ENCODE data around the gene KRT33B.

KRT33B gene

DNA sequence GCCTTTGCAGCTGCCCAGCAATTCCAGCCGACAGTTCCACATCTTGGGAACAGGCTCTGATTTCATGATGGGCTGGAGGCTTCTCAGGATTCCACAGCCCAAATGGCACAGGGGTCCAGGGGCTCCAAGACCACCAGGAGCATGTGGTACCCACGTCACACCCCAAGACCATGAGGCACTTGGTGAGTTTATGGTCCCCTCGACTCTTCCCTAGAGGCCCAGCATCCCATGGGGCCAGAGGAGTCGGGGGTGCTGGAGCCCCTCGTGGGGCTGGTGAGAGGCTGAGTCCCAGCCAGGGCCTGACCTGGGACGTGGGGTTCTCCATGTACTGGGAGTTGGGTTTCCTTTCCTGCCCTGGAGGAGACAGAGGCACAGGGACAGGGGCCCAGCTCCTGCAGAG lies 44.0 kb downstream of the KRT33B start:
- no peak for DNase-seq (ENCODE audit: low read depth in 2 of 2)

DNA sequence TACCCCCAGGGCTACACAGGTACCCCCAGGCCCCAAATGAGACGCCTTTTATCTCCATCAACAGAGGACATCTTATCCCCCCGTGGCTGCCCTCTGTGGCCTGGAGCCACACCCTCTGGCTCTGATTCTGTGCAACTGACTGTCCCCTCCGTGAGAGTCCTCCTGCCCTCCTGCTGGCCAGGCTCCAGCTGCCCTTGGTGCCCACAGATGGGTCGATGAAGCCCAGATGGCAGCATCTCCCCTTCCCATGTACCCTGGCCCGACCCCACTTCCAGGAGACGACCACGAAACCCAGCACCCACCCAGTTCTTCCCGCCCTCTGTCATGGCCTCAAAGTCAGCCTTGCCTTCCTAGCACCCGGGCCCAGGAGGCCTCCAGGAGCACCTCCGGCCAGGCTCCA lies 44.5 kb downstream of the KRT33B start:
- no peak for DNase-seq (ENCODE audit: low read depth in 2 of 2)

DNA sequence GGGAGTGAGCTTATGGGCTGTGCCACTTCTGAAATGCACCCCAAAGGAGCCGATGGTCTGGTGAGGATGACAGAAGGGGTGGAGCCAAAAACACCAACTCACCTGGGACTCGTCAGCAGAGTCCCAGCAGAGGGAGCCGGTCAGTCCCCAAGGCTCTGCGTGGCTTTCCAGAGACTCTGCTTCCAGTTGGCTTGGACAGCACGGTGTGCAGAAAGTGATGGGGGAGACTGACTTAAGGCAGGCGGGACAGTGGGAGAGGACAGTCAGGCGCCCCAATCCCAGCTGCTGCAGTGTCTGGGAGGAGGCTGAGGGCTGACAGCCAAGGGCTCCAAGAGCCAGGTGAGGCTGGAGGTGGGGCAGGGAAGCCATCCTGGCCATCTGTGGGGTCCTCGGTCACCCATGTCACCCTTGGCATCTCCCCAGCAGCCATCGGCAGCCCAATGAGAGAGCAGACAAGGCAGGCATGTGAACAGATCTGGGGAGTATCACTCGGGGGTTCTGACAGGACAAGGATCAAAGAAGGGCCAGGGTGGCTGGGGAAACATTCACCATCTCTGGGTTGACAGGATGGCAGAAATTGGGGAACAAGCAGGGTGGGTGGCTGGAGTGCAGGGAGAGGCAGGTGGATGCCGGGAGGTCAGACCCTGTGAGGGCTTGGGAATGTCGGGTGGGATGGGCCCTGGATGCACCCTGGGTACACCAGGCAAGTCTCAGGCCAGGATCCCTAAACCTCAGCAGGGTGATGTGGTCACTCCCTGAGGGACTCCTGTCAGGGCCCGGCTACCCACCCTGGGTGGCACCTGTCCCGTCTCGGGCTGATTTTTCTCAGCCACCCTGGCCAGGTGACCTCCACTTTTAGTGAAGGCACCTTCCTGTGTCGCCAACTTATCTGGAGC lies 45.2 kb downstream of the KRT33B start:
- no peak for DNase-seq (ENCODE audit: low read depth in 2 of 2)

DNA sequence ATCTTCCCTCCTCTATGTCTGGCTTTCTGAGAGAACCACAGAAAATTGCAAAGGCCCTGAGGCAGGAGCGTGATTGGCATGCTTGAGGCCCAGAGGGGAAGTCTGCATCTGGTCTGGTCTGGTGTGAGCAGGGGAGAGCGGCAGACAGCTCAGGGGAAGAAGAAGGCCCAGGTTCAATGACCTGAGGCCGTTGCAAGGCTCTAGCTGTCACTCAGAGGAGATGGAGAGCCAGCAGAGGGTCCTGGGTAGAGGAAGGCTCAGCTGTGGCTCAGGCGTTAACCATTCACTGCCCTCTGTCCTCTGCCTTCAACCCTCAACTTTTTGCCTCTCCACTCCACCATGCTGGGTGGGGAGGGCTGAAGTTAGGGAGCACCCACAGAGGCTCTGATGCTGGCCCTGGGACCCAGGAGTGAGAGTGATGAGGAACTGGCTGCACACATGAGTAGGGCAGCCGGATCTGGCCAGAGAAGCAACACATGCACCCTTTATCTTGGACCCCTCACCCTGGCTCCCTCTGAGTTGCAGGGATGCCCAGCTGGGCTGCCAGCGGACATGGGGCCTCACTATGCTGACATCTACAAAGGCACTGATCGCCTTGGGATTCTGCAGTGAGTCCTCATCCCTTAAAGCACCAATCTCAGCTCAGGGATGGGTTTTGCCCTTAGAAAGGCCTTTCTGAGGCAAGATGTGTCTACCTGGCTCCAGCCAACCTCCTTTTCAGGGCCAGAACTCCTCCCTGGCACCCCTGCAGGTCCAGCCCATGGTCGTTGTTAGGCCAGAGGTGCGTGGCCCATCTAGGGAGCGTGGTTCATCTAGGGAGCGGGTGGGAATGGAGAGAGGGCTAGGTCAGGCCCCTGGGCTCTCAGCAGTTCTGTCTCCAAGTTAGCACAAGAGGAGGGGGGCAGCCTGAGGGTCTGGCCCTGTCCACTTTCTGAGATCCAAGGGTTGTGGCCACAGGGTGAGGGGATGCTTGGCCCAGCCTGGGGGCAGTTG lies 46.4 kb downstream of the KRT33B start:
- DNase-seq (ENCODE audit: low read depth in 2 of 2): no peak

DNA sequence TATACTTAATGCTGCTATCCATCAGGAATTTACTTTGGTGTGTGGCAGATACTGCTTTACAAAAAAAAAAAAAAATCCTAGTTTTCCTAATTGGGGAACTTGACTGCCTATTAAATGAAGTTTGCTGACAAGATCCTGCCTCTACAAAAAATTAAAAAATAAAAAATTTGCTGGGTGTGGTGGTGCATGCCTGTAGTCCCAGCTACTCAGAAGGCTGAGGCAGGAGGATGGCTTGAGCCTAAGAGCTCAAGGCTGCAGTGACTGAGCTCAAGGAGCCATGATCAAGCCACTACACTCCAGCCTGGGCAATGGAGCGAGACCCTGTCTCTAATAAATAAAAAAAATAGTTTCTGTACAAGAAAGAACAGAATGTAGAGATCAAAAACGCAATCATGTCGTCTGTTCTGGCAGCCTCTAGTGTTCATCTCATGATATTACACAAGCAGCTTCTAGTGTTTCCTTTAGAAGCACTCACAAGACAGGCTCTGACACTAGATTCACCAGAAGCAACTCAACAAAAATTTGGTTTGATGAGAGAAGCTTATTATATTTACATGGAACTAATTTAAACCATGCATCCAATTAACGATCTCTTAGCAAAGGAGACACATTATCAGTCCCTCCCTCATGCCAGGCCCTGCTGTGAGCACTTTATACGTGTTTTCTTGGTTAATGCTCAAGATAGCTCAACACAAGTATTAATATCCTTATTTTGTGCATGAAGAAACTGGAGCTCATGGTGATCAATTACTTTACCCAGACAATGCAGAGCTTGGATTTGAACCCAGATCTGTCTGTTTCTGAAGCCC lies 47.3 kb downstream of the KRT33B start:
- no peak for DNase-seq (ENCODE audit: low read depth in 2 of 2)

DNA sequence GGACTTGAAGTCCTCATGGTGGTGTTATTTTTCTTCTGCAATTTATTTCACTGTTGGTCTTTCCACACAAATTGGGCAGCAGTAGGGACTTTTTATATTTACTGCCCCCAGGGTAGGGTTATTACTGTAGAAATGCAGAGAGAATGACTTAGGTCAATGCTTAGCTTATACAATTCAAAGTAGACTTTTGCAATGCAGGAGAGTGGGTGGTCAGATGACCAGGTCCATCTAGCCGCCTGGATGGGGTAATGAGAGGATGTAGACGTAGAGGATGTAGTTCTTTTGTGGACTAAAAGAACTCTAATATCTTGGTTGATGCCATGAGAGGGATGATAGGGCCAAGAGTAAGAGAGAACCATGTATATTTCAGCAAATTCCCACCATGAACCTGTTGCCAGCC lies 51.4 kb downstream of the KRT33B start:
- DNase-seq (ENCODE audit: low read depth in 2 of 2): no peak

DNA sequence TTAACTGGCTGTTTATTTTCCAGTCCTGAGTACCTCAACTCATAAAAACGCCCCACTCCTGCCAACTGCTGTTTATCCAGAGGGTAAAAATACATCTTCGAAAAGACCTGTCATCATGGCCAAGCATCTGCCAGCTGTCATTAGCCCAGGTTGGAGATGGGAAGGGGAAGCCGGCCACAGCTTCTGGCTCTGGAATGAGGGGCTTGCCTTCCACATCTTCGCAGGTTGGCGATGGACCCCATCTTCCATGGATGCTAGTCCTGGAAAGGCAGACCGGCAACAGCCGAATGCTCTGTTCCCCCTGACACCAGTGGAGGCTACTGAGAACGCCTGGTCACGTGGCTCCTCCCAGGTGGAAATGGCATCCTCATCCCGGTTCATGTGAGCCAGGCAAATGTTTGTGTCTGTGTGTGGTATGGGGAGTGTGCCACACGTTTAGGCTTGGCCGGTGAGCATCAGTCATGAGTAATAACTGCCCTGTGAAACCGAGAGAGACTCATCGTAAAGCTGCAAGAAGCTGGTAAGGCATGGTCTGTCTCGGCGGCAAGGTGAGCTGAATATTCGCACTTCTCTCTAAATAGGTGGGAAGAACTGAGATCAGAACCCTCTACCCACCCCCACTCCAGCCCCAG lies 53.7 kb downstream of the KRT33B start:
- no peak for DNase-seq (ENCODE audit: low read depth in 2 of 2)

DNA sequence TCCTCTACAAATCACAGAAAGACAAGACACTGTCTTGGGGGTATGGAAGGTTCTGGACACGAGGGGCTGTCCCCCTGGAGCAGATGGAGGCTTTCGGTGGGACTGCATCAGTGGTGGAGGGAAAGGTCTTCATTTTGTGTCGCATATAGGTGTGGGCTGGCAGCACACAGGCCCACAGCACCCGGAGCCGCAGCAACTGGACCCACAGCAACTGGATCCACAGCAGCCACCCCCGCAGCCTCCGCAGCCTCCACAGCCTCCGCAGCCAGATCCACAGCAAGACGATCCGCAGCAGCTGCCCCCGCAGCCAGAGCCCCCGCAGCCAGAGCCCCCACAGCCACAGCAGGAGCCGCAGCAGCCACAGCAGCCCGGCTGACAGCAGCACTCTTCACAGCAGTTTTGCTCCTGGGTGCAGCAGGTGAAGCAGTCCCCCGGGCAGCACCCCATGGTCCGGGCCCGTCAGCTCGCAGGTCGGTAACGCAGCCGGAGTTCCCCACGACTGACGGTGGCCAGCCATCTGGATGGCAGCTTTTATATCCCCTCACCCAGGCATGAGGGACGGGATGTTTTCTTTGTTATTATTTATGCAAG lies 54.3 kb downstream of the KRT33B start, which contains the start of gene KRTAP17-1:
Gene KRTAP17-1, minus strand, starts transcription at position 507 of the 591 bp plus-strand sequence. Its CDS starts 60 bp downstream, at position 447.
- no peak for DNase-seq (ENCODE audit: low read depth in 2 of 2)

Measured in stimulated activated CD8-positive, alpha-beta memory T cell treated with anti-CD3 and anti-CD28 coated beads, Interleukin-7, amount 100 ng/mL, for 1 hour (primary cell).